Parathyroid adenoma (tissue), 2 donors: ENCODE measurements around the gene EP400.
"Not testable (repeated sequence)": the region's sequence is repeated elsewhere in the genome, so short reads cannot be mapped to it uniquely, and the experiment has no call there.

ENCODE experiments used
- H2AFZ ChIP-seq: fragments of 300-600 bp; sonication (generic); one replicate; pipeline ENCODE4 v1.7.0; 2017; ENCODE audit warnings: antibody characterized with exemption, mild to moderate bottlenecking
- H3K27ac ChIP-seq: fragments of 300-600 bp; sonication (generic); one replicate; pipeline ENCODE4 v1.7.0; 2017
- H3K27me3 ChIP-seq: fragments of 300-600 bp; sonication (generic); one replicate; pipeline ENCODE4 v1.7.0; 2017; ENCODE audit warnings: low read length; ENCODE audit not compliant: control insufficient read depth, insufficient read depth
- H3K36me3 ChIP-seq: fragments of 300-600 bp; sonication (generic); one replicate; pipeline ENCODE4 v1.7.0; 2017; ENCODE audit warnings: low read length; ENCODE audit not compliant: control insufficient read depth, insufficient read depth
- H3K4me1 ChIP-seq: fragments of 300-600 bp; sonication (generic); one replicate; pipeline ENCODE4 v1.7.0; 2017; ENCODE audit warnings: control low read depth
- H3K4me2 ChIP-seq: fragments of 300-600 bp; sonication (generic); one replicate; pipeline ENCODE4 v1.7.0; 2017; ENCODE audit warnings: low read length
- H3K4me3 ChIP-seq: fragments of 300-600 bp; sonication (generic); one replicate; pipeline ENCODE4 v1.7.0; 2017; ENCODE audit warnings: low read depth, low read length
- H3K79me2 ChIP-seq: fragments of 300-600 bp; sonication (generic); one replicate; pipeline ENCODE4 v1.7.0; 2017; ENCODE audit warnings: control low read depth
- H3K9ac ChIP-seq: fragments of 300-600 bp; sonication (generic); one replicate; pipeline ENCODE4 v1.7.0; 2017; ENCODE audit warnings: mild to moderate bottlenecking
- H3K9me3 ChIP-seq: fragments of 300-600 bp; sonication (generic); one replicate; pipeline ENCODE4 v1.7.0; 2017; ENCODE audit warnings: low read length; ENCODE audit not compliant: control insufficient read depth
- TF ChIP-seq, protein P1 (sequence below): fragments of 300-600 bp; sonication (generic); IDR thresholded peaks from one replicate; pipeline ENCODE4 v1.7.0; 2017; ENCODE audit warnings: antibody characterized with exemption, mild to moderate bottlenecking
- donor health status: primary hyperparathyroidism.

Gene EP400

DNA sequence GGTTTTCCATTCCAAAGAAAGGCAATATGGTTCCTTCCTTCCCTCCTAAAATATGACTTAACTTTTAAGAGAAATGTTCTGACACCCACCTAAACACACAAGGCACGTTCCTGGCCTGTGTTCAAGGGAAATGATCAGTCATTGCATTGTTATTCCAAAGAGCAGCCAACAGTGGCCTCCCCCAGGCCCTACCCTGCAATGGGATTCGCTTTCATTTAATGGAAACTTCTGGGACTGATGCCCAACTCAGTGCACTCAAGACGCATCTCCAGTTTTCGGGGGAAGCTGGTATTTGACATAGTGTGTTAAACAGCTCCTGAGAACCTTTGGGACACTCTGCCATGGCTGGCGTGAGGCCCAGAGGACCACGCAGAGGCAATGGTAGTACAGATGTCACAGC is 128.4 kb downstream of the EP400 start:
- Histone ChIP-seq H3K4me3 (no peak overlapping the region), H3K4me2 (no peak overlapping the region), H2AFZ (no peak overlapping the region), H3K79me2 (peaks cover 3% of the 10 kb centered on the region), H3K36me3 (no peaks in the 10 kb centered on the region), H3K4me1 (no peaks in the 10 kb centered on the region), H3K9ac (no peak overlapping the region), H3K9me3 (no peaks in the 10 kb centered on the region), H3K27ac (no peak overlapping the region), H3K27me3 (no peaks in the 10 kb centered on the region)
- TF ChIP-seq, protein P1, sequence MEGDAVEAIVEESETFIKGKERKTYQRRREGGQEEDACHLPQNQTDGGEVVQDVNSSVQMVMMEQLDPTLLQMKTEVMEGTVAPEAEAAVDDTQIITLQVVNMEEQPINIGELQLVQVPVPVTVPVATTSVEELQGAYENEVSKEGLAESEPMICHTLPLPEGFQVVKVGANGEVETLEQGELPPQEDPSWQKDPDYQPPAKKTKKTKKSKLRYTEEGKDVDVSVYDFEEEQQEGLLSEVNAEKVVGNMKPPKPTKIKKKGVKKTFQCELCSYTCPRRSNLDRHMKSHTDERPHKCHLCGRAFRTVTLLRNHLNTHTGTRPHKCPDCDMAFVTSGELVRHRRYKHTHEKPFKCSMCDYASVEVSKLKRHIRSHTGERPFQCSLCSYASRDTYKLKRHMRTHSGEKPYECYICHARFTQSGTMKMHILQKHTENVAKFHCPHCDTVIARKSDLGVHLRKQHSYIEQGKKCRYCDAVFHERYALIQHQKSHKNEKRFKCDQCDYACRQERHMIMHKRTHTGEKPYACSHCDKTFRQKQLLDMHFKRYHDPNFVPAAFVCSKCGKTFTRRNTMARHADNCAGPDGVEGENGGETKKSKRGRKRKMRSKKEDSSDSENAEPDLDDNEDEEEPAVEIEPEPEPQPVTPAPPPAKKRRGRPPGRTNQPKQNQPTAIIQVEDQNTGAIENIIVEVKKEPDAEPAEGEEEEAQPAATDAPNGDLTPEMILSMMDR = no peak

DNA sequence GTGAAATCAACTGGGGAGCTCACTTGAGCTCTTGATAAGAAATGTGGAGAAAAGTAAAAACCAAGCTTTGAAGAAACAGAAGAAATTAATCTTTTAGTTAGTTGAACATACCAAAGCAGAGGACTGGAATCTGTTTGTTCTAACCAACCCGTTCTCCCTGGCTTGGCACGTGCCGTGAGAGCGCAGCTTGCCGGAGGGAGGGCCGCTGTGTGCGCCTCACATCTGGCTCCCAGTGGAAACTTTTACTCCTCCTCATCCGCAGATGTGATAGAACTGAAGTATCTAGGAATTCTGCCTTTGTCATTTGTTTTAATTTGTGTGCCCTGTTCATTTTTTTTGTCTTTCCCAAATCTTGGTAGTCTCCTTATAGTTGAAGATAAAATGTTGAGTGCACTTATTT is 129.5 kb downstream of the EP400 start:
- H3K79me2 ChIP-seq = peaks cover 3% of the 10 kb centered on the region
- H3K4me3 ChIP-seq = no peak overlapping the region
- H3K4me1 ChIP-seq = peaks cover 4% of the 10 kb centered on the region
- H2AFZ ChIP-seq = no peak overlapping the region
- no peak overlapping the region for H3K9ac ChIP-seq
- no peak overlapping the region for H3K27ac ChIP-seq
- no peaks in the 10 kb centered on the region for H3K27me3 ChIP-seq
- no peaks in the 10 kb centered on the region for H3K9me3 ChIP-seq
- no peaks in the 10 kb centered on the region for H3K36me3 ChIP-seq
- TF ChIP-seq, protein P1 = no peak
- no peak overlapping the region for H3K4me2 ChIP-seq

DNA sequence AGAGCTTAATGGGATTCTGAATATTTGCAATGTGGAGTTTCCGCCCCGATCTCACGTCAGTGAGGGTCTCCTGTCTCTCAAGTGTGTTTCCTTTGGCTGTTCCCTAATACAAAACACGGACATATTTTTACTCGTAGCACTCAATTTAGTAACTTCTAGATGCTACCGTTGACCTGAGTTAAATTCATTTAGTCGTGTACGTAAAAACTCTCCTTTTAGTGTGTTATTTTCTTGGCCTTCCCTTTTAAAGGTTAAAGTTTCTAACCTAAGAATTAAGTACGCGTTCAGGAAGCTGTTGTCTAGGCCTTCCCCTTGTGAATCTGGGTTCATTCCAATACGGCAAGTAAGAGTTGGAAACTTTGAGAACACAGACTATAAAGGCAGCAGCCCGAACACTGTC is 130.0 kb downstream of the EP400 start:
- H3K4me3 ChIP-seq = no peak overlapping the region
- no peaks in the 10 kb centered on the region for H3K9me3 ChIP-seq
- H2AFZ ChIP-seq = no peak overlapping the region
- no peaks in the 10 kb centered on the region for H3K36me3 ChIP-seq
- no peak overlapping the region for H3K4me2 ChIP-seq
- H3K9ac ChIP-seq = no peak overlapping the region
- H3K27me3 ChIP-seq = no peaks in the 10 kb centered on the region
- H3K79me2 ChIP-seq = no peaks in the 10 kb centered on the region
- H3K27ac ChIP-seq = no peak overlapping the region
- TF ChIP-seq, protein P1 = no peak
- peaks cover 4% of the 10 kb centered on the region for H3K4me1 ChIP-seq

DNA sequence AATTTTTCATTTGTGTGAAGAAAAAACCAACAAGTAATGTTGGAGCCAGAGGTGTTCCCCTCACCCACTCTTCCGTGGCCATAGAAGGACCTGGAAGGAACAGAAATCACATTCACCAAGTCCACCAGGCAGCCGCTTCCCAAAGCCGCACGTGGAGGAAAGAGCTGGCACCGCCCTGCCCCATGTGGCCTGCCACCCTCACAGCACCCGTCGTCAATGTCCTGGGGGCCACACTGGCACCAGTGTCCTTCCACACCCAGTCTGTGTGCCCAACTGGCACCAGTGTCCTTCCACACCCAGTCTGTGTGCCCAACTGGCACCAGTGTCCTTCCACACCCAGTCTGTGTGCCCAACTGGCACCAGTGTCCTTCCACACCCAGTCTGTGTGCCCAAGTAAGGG is 130.8 kb downstream of the EP400 start:
- not testable (repeated sequence) for H2AFZ ChIP-seq, H3K9ac ChIP-seq, H3K79me2 ChIP-seq, H3K27me3 ChIP-seq, H3K4me2 ChIP-seq, H3K4me1 ChIP-seq, H3K27ac ChIP-seq, H3K4me3 ChIP-seq, H3K36me3 ChIP-seq, H3K9me3 ChIP-seq

DNA sequence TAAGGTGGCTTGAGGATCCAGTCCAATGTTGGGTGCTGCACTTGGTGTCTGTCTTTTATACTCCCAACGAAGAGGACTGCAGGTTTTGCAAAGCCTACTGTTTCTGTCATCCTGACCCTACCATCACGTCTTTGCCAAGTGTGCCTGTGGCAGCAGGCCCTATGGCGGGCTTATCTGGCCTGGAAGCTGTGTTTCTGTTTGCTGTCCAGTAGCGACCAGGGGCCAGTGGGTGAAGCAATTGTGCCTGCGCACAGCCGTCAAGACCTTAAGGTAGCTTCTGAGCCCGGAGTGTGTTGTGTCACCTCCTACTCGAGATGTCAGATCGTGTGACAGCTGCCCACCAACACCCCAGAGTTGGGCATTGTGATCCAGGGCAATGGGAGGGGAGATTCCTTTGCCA is 131.7 kb downstream of the EP400 start:
- Histone ChIP-seq H3K9me3 (no peaks in the 10 kb centered on the region), H3K4me3 (no peak overlapping the region), H2AFZ (no peak overlapping the region), H3K27me3 (no peaks in the 10 kb centered on the region), H3K4me1 (peaks cover 4% of the 10 kb centered on the region), H3K9ac (no peak overlapping the region), H3K36me3 (no peaks in the 10 kb centered on the region), H3K4me2 (no peak overlapping the region), H3K79me2 (no peaks in the 10 kb centered on the region), H3K27ac (no peak overlapping the region)
- TF ChIP-seq, protein P1 = no peak
